ENCODE measurements around the gene FBXW7.

FBXW7 gene

DNA sequence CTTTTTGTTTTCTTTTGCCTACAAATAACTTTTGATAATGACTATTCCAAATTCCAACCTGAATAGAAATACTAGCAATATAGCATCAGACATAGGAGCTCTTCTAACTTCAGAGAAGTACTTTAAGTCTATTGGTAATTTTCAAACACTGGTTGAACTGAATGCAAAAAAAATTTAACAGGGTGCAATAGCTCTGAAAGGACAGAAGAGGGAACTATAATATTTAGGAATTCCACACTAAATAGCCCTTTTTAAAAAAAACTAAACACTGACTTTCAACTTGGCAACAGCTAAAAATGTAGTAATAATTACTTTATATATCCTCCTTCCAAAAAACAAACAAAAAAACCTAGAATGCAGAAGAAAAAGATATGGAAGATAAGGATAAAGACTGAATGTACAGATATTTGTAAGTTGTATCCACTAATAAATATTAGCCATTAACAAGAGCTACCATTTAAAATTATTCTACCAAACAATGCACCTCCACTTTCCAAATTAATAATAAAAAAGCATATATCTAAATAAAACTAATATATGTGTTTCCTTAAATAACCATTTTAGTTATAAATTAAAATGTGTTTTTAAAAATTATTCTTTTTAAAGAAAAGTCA lies 81.4 kb downstream of the FBXW7 start:
- Histone ChIP-seq H3K9me3 (ENCODE audit: control insufficient read depth, insufficient read depth, low read depth, low read length) (no peaks in the 10 kb centered on the region), H3K36me3 (ENCODE audit: control insufficient read depth in 2 of 2, insufficient read depth in 1 of 2, low read length in 2 of 2) (no peaks in the 10 kb centered on the region), H3K4me1 (ENCODE audit: control insufficient read depth, insufficient read depth, low read length) (no peaks in the 10 kb centered on the region), H3K27ac (ENCODE audit: extremely low read depth, low read depth, low read length) (no peak overlapping the region), H3K4me3 (ENCODE audit: low read depth, low read length) (no peak overlapping the region)
- CTCF ChIA-PET, result interaction anchor here (0.5 to 1.8 kb wide), 16 partner anchors 8 to 781 kb away, joined by 3 to 11 read pairs (median 4); no protein-coding TSS in a partner anchor
- POLR2A ChIA-PET, result no interaction called here
- peak; percentile 68 for TF ChIP-seq ZNF654 (tag by site-specific recombination; IDR thresholded peaks at IDR 0.05; ENCODE audit: low read depth)
- no peak for TF ChIP-seq ZNF132 (tag by site-specific recombination; IDR thresholded peaks at IDR 0.05; ENCODE audit: borderline replicate concordance)
- TF ChIP-seq, protein P1, sequence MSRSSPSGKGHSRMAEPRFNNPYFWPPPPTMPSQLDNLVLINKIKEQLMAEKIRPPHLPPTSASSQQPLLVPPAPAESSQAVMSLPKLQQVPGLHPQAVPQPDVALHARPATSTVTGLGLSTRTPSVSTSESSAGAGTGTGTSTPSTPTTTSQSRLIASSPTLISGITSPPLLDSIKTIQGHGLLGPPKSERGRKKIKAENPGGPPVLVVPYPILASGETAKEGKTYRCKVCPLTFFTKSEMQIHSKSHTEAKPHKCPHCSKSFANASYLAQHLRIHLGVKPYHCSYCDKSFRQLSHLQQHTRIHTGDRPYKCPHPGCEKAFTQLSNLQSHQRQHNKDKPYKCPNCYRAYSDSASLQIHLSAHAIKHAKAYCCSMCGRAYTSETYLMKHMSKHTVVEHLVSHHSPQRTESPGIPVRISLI (tag by site-specific recombination; IDR thresholded peaks at IDR 0.05), result peak; percentile 76

DNA sequence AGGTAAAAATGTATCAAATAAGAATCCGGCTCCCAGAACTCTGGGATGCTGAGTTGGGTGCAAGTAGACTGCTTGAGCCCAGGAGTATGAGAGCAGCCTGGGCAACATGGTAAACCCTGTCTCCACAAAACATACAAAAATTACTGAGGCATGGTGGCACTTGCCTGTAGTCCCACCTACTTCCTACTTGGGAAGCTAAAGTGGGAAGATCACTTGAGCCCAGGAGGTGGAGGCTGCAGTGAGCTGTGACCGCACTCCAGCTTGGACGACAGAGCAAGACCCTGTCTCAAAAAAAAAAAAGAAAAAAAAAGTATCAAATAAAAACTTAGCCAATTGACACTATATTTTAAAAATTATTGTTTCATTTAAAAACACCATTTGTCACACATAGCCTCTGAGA lies 84.4 kb downstream of the FBXW7 start:
- Histone ChIP-seq H3K36me3 (ENCODE audit: control insufficient read depth in 2 of 2, insufficient read depth in 1 of 2, low read length in 2 of 2) (no peaks in the 10 kb centered on the region), H3K9me3 (ENCODE audit: control insufficient read depth, insufficient read depth, low read depth, low read length) (no peaks in the 10 kb centered on the region), H3K4me1 (ENCODE audit: control insufficient read depth, insufficient read depth, low read length) (peaks cover 3% of the 10 kb centered on the region; the same call in 1 of the 2 replicates), H3K27ac (ENCODE audit: extremely low read depth, low read depth, low read length) (no peak overlapping the region), H3K4me3 (ENCODE audit: low read depth, low read length) (no peak overlapping the region)
- TF ChIP-seq HOXA7 (CRISPR knock-in tag; IDR thresholded peaks at IDR 0.05; ENCODE audit: borderline replicate concordance), result no peak
- no peak for TF ChIP-seq ZNF132 (tag by site-specific recombination; IDR thresholded peaks at IDR 0.05; ENCODE audit: borderline replicate concordance)
- TF ChIP-seq ZNF837 (tag by site-specific recombination; IDR thresholded peaks at IDR 0.05), result no peak
- TF ChIP-seq, protein P2, sequence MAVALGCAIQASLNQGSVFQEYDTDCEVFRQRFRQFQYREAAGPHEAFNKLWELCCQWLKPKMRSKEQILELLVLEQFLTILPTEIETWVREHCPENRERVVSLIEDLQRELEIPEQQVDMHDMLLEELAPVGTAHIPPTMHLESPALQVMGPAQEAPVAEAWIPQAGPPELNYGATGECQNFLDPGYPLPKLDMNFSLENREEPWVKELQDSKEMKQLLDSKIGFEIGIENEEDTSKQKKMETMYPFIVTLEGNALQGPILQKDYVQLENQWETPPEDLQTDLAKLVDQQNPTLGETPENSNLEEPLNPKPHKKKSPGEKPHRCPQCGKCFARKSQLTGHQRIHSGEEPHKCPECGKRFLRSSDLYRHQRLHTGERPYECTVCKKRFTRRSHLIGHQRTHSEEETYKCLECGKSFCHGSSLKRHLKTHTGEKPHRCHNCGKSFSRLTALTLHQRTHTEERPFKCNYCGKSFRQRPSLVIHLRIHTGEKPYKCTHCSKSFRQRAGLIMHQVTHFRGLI (tag by site-specific recombination; IDR thresholded peaks at IDR 0.05), result no peak
- no peak for TF ChIP-seq YY2 (tag by site-specific recombination; IDR thresholded peaks at IDR 0.05)
- no peak for TF ChIP-seq ZNF600 (tag by site-specific recombination; IDR thresholded peaks at IDR 0.05)
- TF ChIP-seq, protein P3, sequence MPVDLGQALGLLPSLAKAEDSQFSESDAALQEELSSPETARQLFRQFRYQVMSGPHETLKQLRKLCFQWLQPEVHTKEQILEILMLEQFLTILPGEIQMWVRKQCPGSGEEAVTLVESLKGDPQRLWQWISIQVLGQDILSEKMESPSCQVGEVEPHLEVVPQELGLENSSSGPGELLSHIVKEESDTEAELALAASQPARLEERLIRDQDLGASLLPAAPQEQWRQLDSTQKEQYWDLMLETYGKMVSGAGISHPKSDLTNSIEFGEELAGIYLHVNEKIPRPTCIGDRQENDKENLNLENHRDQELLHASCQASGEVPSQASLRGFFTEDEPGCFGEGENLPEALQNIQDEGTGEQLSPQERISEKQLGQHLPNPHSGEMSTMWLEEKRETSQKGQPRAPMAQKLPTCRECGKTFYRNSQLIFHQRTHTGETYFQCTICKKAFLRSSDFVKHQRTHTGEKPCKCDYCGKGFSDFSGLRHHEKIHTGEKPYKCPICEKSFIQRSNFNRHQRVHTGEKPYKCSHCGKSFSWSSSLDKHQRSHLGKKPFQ (tag by site-specific recombination; IDR thresholded peaks at IDR 0.05), result no peak
- no peak for TF ChIP-seq GLI4 (tag by site-specific recombination; IDR thresholded peaks at IDR 0.05)
- TF ChIP-seq, protein P4, sequence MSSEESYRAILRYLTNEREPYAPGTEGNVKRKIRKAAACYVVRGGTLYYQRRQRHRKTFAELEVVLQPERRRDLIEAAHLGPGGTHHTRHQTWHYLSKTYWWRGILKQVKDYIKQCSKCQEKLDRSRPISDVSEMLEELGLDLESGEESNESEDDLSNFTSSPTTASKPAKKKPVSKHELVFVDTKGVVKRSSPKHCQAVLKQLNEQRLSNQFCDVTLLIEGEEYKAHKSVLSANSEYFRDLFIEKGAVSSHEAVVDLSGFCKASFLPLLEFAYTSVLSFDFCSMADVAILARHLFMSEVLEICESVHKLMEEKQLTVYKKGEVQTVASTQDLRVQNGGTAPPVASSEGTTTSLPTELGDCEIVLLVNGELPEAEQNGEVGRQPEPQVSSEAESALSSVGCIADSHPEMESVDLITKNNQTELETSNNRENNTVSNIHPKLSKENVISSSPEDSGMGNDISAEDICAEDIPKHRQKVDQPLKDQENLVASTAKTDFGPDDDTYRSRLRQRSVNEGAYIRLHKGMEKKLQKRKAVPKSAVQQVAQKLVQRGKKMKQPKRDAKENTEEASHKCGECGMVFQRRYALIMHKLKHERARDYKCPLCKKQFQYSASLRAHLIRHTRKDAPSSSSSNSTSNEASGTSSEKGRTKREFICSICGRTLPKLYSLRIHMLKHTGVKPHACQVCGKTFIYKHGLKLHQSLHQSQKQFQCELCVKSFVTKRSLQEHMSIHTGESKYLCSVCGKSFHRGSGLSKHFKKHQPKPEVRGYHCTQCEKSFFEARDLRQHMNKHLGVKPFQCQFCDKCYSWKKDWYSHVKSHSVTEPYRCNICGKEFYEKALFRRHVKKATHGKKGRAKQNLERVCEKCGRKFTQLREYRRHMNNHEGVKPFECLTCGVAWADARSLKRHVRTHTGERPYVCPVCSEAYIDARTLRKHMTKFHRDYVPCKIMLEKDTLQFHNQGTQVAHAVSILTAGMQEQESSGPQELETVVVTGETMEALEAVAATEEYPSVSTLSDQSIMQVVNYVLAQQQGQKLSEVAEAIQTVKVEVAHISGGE (tag by site-specific recombination; conservative IDR thresholded peaks at IDR 0.05; ENCODE audit: low read depth), result no peak
- TF ChIP-seq ZNF555 (tag by site-specific recombination; conservative IDR thresholded peaks at IDR 0.05), result no peak
- no peak for TF ChIP-seq ZNF621 (tag by site-specific recombination; IDR thresholded peaks at IDR 0.05)
- no peak for TF ChIP-seq YY1 (tag by site-specific recombination; IDR thresholded peaks at IDR 0.05)
- no peak for TF ChIP-seq ZFHX2 (tag by site-specific recombination; conservative IDR thresholded peaks at IDR 0.05)
- no peak for TF ChIP-seq RBAK (tag by site-specific recombination; IDR thresholded peaks at IDR 0.05)
- CTCF ChIA-PET, result interaction anchor here (0.6 to 1.4 kb wide), 7 partner anchors 9 to 628 kb away, joined by 3 to 4 read pairs (median 3); no protein-coding TSS in a partner anchor
- POLR2A ChIA-PET, result no interaction called here
